HG03521 (cell line): ENCODE measurements around the gene AKAP12.
"Not testable (repeated sequence)": the region's sequence is repeated elsewhere in the genome, so short reads cannot be mapped to it uniquely, and the experiment has no call there.

Experiments
- ATAC-seq: cut with Tn5 transposase; IDR thresholded peaks from one replicate; pipeline ENCODE4 v1.9.1; 2021; ENCODE audit warnings: mild to moderate bottlenecking, moderate library complexity; ENCODE audit not compliant: unreplicated experiment

Gene AKAP12

GRCh38 chr6:151307501-151307900, 67.7 kb downstream of the AKAP12 start:
- ATAC-seq, result no peak

DNA sequence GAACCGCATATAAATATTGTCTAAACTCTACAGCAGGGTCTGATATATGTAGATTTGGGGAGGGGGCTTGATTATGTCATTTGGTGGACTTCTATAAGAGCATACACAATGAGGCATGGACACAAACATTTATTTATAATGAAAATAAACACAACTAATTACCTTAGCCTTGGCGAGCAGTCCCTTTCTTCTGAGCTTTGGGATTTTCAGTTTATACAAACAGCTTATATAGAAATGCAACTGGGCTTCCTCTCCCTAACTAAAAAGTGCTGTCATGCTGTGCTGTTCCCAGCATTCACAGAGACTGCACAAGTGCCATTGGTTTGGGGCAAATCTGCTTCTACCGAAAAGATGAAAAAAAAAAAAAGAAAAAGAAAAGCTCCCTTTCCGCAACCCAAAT, 69.9 kb downstream of the AKAP12 start:
- no peak for ATAC-seq

DNA sequence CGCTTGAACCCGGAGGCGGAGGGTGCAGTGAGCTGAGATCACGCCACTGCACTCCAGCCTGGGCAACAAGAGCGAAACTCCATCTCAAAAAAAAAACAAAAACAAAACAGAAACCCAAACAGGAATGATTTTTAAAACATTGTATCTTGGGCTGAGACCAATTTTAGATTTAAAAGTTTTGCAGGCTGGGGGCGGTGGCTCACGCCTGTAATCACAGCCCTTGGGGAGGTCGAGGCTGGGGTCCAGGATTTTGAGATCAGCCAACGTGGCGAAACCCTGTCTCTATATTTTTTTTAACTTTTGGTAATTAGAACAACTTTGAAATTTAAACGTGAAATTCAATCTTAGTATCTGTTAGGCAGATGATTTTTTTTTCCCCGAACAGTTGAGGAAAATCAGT, 70.5 kb downstream of the AKAP12 start:
- ATAC-seq, result no peak

DNA sequence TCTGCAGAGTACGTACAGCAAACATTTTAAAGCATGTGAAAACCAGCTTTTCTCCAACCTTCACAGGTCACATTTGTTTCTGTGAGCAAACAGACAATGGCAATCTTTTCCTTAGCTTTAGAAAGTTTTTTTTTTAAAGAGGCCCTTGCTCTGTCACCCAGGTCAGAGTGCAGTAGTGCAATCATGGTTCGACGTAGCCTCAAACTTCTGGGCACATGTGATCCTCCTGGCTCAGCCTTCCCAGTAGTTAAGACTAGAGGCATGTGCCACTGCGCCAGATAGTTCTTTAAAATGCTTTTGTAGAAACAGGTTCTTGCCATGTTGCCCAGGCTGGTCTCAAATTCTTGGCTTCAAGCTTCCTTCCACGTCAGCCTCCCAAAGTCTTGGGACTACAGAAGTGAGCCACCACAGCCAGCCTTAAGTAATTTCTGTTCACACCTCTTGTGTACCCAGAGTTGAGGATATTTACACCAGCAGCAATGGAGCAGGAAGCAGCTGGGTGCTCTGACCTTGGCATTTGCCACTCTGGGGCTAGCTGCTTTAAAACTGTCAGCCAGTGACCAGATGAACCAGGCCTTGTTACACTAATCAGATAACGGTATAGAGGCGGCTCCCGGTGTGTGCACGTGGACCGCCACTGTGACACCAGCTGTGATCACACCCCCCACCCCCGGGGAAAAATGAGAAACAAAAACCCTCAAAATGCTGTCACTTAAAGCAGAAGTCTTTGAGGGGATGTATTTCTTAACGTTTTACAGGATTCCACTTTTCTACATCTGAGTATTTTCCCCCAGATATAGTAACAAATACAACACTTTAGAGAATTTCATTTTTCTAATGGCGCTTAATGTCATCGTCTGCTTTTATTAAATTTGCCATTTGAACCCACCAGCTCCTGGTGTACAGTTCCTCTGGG, 71.3 kb downstream of the AKAP12 start:
- no peak for ATAC-seq

GRCh38 chr6:151313066-151313491, 73.3 kb downstream of the AKAP12 start:
- no peak for ATAC-seq

DNA sequence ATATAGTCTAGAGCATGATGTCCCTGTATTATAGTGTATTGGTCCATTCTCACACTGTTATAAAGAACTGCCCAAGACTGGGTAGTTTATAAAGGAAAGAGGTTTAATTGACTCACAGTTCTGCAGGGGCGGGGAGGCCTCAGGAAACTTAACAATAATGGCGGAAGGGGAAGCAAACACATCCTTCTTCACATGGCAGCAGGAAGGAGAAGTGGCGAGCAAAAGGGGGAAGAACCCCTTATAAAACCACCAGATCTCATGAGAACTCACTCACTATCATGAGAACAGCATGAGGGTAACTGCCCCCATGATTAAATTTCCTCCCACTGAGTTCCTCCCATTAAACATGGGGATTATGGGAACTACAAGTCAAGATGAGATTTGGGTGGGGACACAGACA, 75.9 kb downstream of the AKAP12 start:
- not testable (repeated sequence) for ATAC-seq

DNA sequence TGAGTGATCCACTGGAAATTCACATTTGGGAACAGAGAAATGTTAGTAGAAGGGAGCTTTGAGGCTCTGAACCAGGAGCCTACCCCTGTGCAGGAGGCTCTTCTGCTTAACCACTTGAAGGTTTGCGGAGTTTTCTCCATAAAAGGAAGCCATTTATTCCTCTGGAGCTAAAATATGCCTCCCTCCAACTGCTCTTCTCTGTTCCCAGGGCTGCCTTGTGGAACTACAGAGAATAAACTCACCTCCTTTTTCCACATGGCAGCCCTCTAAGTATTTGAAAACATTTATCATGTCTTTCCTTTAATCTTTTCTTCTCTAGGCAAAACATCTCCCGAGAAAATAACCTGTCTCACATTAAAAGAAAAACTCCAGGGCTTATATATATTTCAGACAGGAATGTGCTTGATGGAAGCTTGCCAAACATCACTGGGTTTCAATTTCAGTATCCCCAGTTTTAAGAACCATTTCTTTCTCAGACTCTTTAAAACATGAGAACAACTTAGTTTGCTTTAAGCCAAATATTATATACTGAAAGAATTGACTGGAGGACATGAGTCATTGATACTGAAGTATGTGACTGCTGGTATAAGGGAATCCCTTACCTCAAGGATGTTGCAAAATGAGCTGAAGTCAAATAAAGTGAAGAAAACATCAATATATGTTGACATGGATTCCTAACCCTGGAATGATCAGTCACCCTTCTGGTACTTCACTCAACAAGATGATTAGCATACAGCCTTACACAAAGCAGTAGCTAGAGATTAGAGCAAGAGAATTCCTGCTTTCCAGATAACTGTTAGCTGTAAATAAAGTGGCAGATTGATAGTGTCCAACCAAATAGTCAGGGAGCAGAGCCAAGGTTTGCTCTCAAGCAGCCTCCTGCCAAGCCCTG, 77.6 kb downstream of the AKAP12 start:
- ATAC-seq, result no peak

DNA sequence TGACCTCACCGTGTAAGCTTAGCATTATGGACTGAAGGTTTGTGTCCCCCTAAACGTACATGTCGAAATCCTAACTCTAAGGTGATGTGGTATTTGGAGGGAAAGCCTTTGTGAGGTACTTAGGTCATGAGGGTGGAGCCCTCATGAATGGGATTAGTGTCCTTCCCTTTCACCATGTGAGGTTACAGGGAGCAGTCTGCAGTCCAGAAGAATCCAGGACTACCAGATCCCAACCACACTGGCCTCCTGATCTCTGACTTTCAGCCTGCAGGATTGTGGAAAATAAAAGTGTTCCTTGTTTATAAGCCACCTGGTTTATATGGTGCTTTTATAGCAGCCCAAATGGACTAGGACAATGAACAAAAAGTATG, 78.2 kb downstream of the AKAP12 start:
- no peak for ATAC-seq

DNA sequence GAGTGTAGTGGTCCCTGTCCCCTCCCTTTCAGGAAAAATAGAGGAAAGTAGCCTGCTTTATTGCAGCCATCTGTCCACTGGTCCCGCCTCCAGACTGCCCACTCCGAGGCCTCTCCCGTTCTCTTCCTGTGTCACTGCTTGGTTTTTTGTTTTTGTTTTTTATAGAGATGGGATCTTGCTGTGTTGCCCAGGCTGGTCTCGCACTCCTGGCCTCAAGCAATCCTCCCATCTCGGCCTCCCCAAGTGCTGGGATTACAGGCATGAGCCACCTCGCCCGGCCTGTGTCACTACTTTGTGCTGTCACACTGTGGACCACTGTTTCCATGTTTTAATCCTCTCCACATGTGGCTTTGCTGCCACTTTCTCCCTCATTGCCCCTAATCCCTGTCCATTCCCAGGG, 80.4 kb downstream of the AKAP12 start:
- no peak for ATAC-seq

- ATAC-seq, result no peak
Observed at GRCh38 chr6:151321438-151321837, 81.7 kb downstream of the AKAP12 start.

DNA sequence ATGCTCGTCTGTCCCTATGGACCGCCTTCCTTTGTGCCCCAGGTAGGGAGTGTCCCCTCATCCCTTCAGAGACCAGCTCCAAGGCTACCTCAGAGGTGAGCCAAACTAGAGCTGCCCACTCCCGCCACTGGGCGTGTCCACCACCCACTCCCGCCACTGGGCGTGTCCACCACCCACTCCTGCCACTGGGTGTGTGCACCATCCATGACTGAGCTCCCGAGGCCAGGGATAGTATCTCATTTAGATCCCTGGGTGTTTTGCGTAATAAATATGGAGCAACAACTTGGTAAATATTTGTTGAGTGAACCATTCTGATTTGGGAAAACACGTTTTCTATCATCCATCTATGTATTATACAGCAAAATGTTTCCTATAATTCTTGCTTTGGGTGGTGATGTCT, 82.8 kb downstream of the AKAP12 start:
- no peak for ATAC-seq

DNA sequence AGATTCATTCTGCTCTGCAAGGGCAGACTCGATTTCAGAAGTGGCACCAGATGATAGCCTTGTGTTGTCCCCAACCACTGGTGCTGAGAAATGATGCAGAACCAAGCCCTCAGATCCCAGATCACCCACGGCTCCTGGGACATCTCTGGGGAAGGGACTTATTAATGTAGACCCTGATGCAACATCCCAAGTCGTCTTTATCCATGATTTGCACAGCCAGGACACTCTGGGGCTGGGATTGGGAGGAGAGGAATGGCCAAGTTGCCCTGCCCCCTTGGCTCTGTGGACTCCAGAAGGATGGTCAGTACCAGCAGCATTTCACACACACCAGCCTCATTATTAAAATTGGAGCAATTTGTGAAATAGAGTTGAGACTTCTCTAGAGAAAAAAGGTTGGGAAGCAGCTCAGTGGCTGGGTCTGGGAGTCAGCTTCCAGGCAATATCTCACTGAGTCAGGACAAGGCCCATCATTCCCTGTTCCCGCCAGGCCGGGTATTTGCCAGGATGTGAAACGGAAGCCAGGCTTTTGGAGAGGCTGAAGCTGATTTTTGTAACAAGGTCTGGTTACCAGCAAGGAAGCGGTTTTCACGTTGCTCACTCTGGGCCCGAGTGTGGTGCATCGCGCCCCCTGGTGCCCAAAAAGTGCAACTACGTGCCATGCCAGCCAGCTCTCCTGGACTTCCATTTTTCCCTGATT, 84.2 kb downstream of the AKAP12 start:
- peak; percentile 56 for ATAC-seq

DNA sequence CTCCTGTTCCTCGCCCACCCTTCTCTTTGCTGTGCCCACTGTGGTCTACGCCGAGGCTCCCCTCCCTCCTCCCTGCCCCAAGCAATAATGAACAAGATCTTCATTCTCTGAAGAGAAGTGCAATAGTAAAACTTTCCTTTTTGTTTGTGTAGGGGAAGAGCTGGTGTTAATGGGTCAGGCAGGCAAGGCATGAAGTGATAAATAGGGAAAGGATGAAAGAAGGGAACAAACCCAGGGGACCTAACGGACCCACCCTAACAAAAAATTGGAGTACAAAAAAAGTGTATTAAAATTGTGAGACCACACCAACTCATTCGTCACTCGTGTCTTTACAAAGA, 84.7 kb downstream of the AKAP12 start:
- no peak for ATAC-seq

GRCh38 chr6:151325075-151326050, 85.6 kb downstream of the AKAP12 start:
- ATAC-seq, result no peak

- no peak for ATAC-seq
Observed at GRCh38 chr6:151326116-151326825, 86.5 kb downstream of the AKAP12 start.

DNA sequence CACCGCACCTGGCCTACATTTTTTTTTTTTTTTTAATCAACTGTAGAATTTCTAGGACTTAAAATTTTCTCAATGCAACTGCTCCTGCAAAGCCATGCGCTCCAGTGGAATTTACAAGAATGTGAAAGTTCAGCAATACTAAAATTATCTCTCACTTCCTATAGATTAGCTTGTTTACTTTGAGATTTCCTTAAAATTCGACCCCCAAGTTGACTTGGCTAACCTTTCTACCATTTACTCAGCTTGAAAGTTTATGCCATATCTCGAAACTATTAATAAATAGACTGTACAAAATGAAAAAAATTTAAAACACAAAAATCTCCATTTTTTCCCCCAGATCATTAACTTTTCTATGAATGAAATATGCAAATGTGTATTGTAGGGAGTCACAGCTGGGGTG, 87.3 kb downstream of the AKAP12 start:
- no peak for ATAC-seq

GRCh38 chr6:151330130-151330696, 90.4 kb downstream of the AKAP12 start:
- ATAC-seq, result no peak

DNA sequence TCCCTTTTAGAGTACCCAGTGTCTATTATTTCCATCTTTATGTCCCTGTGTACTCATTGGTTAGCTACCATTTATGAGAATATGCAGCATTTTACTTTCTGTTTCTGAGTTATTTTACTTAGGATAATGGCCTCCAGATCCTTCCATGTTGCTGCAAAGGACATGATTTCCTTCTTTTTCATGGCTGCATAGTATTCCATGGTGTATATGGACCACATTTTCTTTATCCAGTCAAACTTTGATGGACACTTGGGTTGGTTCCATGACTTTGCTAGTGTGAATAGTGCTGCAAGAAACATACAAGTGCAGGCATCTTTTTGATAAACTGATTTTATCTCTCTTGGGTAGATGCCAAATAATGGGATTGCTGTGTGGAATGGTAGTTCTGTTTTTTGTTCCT, 96.2 kb downstream of the AKAP12 start:
- no peak for ATAC-seq

- no peak for ATAC-seq
Observed at GRCh38 chr6:151338651-151339200, 99.0 kb downstream of the AKAP12 start.
